Body of pancreas (tissue), 4 donors: ENCODE data around the gene ERCC3. TPM values are rescaled to one million over a fixed set of nuclear protein-coding genes. Genes with fewer than 3 reads are reported as not detected.
"Not testable (repeated sequence)": the region's sequence is repeated elsewhere in the genome, so short reads cannot be mapped to it uniquely, and the experiment has no call there.

Source experiments
- ATAC-seq: fragments of 150-250 bp; one replicate; pipeline ENCODE4 v1.9.1; 2016
- DNase-seq, 4 donors: peaks; one replicate each; pipeline ENCODE4 v3.0.0-alpha.2; 2019
- H3K27ac ChIP-seq, 4 donors: fragments of 200-600 bp; sonication (generic); 1 replicate in 3 of 4; 2 replicates in 1 of 4; pipeline versions ENCODE4 v1.5.1 to v1.6.1; 2016 to 2019; ENCODE audit warnings: mild to moderate bottlenecking in 1 of 4, mixed read lengths in 1 of 4, moderate library complexity in 1 of 4
- H3K27me3 ChIP-seq, 2 donors: fragments of 200-600 bp; sonication (generic); one replicate each; pipeline ENCODE4 v1.6.0; 2016; ENCODE audit warnings: mild to moderate bottlenecking in 1 of 2
- H3K36me3 ChIP-seq, 2 donors: fragments of 200-600 bp; sonication (generic); replicated peaks in 1 of 2; 2 replicates each; pipeline ENCODE4 v1.5.1; 2016; ENCODE audit warnings: low read depth in 2 of 2; ENCODE audit not compliant: insufficient read depth in 1 of 2
- H3K4me1 ChIP-seq: fragments of 200-600 bp; sonication (generic); one replicate; pipeline ENCODE4 v1.6.0; 2016
- H3K4me3 ChIP-seq, 2 donors: fragments of 200-600 bp; sonication (generic); 1 replicate in 1 of 2; 2 replicates in 1 of 2; pipeline ENCODE4 v1.5.1; 2016 to 2019
- H3K9me3 ChIP-seq, 3 donors: fragments of 200-600 bp; sonication (generic); 1 replicate in 2 of 3; 2 replicates in 1 of 3; pipeline ENCODE4 v1.5.1; 2016
- CTCF ChIP-seq, 7 experiments: fragments of 450-650 bp in 4 of 7; fragments of 200-600 bp in 3 of 7; sonication (generic) in 3 of 7; IDR thresholded peaks; one replicate each; pipeline ENCODE4 v1.5.1; 2016 to 2019; ENCODE audit warnings: antibody characterized with exemption in 7 of 7
- POLR2A ChIP-seq, 3 donors: fragments of 450-650 bp; IDR thresholded peaks; one replicate each; pipeline ENCODE4 v1.6.1; 2016; ENCODE audit warnings: antibody characterized with exemption in 3 of 3, mild to moderate bottlenecking in 2 of 3
- WGBS, 2 donors: methylation state at CpG; one replicate each; pipeline ENCODE4 v1.1.5; 2017; 5-methylcytosine and 5-hydroxymethylcytosine counted together
- intact Hi-C: fragments of 100-400 bp; cut with DNase I; formaldehyde crosslinking; loops from one replicate; pipeline ENCODE4 v1.15.1; 2023
- total RNA-seq, 2 donors: library from RNA; depleted of rRNA; stranded (reverse); fragments of >200 nt; gene quantifications; one replicate each; pipeline ENCODE4 v1.1.0, GENCODE V29; 2016

Gene ERCC3
- total RNA-seq, 2 donors from 2014 or later, result 28.5 to 54.7 TPM

DNA sequence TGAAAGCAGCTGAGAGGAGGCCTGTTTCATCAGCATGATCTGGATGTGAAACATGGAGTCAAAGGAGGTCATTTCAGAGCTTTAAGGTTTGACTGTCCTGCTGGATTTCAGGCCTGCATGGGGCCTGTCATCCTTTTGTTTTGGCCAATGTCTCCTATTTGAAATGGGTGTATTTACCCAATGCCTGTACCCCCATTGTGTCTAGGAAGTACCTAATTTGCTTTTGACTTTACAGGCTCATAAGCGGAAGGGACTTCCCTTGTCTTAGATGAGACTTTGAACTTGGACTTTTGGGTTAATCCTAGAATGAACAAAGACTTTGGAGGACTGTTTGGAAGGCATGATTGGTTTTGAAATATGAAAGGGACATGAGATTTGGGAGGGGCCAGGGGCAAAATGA lies 54.5 kb downstream of the ERCC3 start:
- 94 to 96% methylated on average over 1 of the region's 1 CpG for WGBS, 2 donors
- TF ChIP-seq POLR2A (IDR thresholded peaks at IDR 0.05) (no peak), CTCF (IDR thresholded peaks at IDR 0.05) (no peak)
- no peaks in the 10 kb centered on the region for H3K36me3 ChIP-seq
- intact Hi-C loops, result no loop called here
- DNase-seq (no peak), ATAC-seq (no peak)
- no peak overlapping the region for H3K4me3 ChIP-seq
- no peaks in the 10 kb centered on the region for H3K4me1 ChIP-seq
- no peak overlapping the region for H3K27ac ChIP-seq
- no peaks in the 10 kb centered on the region for H3K9me3 ChIP-seq
- no peaks in the 10 kb centered on the region for H3K27me3 ChIP-seq

GRCh38 chr2:127237768-127238167 lies 56.2 kb downstream of the ERCC3 start:
- intact Hi-C loops, H3K27ac ChIP-seq, H3K9me3 ChIP-seq, H3K4me1 ChIP-seq, H3K27me3 ChIP-seq, ATAC-seq, H3K4me3 ChIP-seq, DNase-seq, H3K36me3 ChIP-seq: not testable (repeated sequence)
- 49 to 50% methylated on average over 2 of the region's 2 CpGs for WGBS, 2 donors

GRCh38 chr2:127235082-127235702 lies 58.8 kb downstream of the ERCC3 start:
- Histone ChIP-seq H3K27me3 (no peaks in the 10 kb centered on the region), H3K4me3 (no peak overlapping the region), H3K4me1 (no peaks in the 10 kb centered on the region), H3K27ac (no peak overlapping the region), H3K9me3 (no peaks in the 10 kb centered on the region), H3K36me3 (no peaks in the 10 kb centered on the region)
- no peak for TF ChIP-seq CTCF (IDR thresholded peaks at IDR 0.05)
- ATAC-seq (no peak), DNase-seq (no peak)
- intact Hi-C loops, result no loop called here
- WGBS, 2 donors, result 74 to 76% methylated on average over 6 of the region's 6 CpGs

DNA sequence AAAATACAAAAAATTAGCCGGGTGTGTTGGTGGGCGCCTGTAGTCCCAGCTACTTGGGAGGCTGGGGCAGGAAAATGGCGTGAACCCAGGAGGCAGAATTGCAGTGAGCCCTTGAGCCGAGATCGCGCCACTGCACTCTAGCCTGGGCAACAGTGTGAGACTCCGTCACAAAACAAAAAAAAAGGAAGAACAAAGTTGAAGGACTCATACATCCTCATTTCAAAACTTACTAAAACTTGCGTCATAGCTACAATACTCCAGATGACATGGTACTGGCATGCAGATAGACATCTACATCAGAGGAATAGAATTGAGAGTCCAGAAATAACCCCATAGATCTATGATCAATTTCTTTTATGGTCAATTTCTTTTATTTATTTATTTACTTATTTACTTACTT lies 60.2 kb downstream of the ERCC3 start:
- Histone ChIP-seq H3K9me3 (no peaks in the 10 kb centered on the region), H3K27ac (no peak overlapping the region), H3K36me3 (no peaks in the 10 kb centered on the region), H3K4me3 (no peak overlapping the region), H3K27me3 (no peaks in the 10 kb centered on the region), H3K4me1 (no peaks in the 10 kb centered on the region)
- intact Hi-C loops, result no loop called here
- ATAC-seq (no peak), DNase-seq (no peak)
- TF ChIP-seq CTCF (IDR thresholded peaks at IDR 0.05), result no peak
- no peak for TF ChIP-seq POLR2A (IDR thresholded peaks at IDR 0.05)
- WGBS, 2 donors, result 93 to 99% methylated on average over 8 of the region's 8 CpGs

- Histone ChIP-seq H3K27me3 (no peaks in the 10 kb centered on the region), H3K9me3 (no peaks in the 10 kb centered on the region), H3K36me3 (no peaks in the 10 kb centered on the region), H3K4me3 (no peak overlapping the region), H3K27ac (no peak overlapping the region), H3K4me1 (peaks cover 6% of the 10 kb centered on the region)
- intact Hi-C loops, result no loop called here
- ATAC-seq (no peak), DNase-seq (no peak)
- 60 to 65% methylated on average over 6 of the region's 6 CpGs for WGBS, 2 donors
- TF ChIP-seq CTCF (IDR thresholded peaks at IDR 0.05) (no peak), POLR2A (IDR thresholded peaks at IDR 0.05) (no peak)
Measured at GRCh38 chr2:127231130-127231865, 62.6 kb downstream of the ERCC3 start.
